ENCODE data around the gene H3-3A. TPM values are rescaled to one million over a fixed set of nuclear protein-coding genes. Genes with fewer than 3 reads are reported as not detected.

The H3-3A gene
- total RNA-seq, 1 donor from 2014 or later: 558 TPM

- intact Hi-C loops (cut with micrococcal nuclease): no loop called here
These were observed 10.5 kb upstream of the H3-3A start for GRCh38 chr1:226052061-226052460.

GRCh38 chr1:226054519-226055327, 7.8 kb upstream of the H3-3A start:
- intact Hi-C loops (cut with micrococcal nuclease): no loop called here

- intact Hi-C loops (cut with micrococcal nuclease): loop anchor here (5.0 to 10.0 kb wide), 3 partner anchors 273 to 645 kb away; partner anchors contain the start of gene LBR
These were observed 2.8 kb upstream of the H3-3A start for GRCh38 chr1:226059709-226060108.

GRCh38 chr1:226060427-226060826, 2.1 kb upstream of the H3-3A start:
- intact Hi-C loops (cut with micrococcal nuclease): loop anchor here (5.0 to 10.0 kb wide), 3 partner anchors 272 to 644 kb away; partner anchors contain the start of gene LBR

GRCh38 chr1:226061068-226061840, 1.3 kb upstream of the H3-3A start:
- intact Hi-C loops (cut with micrococcal nuclease): loop anchor here (5.0 to 10.0 kb wide), 3 partner anchors 271 to 644 kb away; partner anchors contain the start of gene LBR

- intact Hi-C loops (cut with micrococcal nuclease): loop anchor here (1.0 to 10.0 kb wide), 11 partner anchors 21 to 643 kb away; partner anchors contain the start of genes ACBD3, LBR, PYCR2 and SDE2
These were observed 517 bp upstream of the H3-3A start for GRCh38 chr1:226061841-226062557.

GRCh38 chr1:226063224-226063976, 884 bp downstream of the H3-3A start:
- intact Hi-C loops (cut with micrococcal nuclease): loop anchor here (2.0 to 10.0 kb wide), 5 partner anchors 269 to 641 kb away; partner anchors contain the start of gene LBR

GRCh38 chr1:226063977-226064815, 1.7 kb downstream of the H3-3A start:
- intact Hi-C loops (cut with micrococcal nuclease): loop anchor here (1.0 to 10.0 kb wide), 8 partner anchors 46 to 641 kb away; partner anchors contain the start of gene LBR

- intact Hi-C loops (cut with micrococcal nuclease): loop anchor here (1.0 to 10.0 kb wide), 6 partner anchors 45 to 640 kb away; partner anchors contain the start of gene LBR
These were observed 2.3 kb downstream of the H3-3A start for GRCh38 chr1:226064816-226065248.

GRCh38 chr1:226066415-226067078, 4.0 kb downstream of the H3-3A start:
- intact Hi-C loops (cut with micrococcal nuclease): loop anchor here (10.0 kb wide), 1 partner anchor 638 kb away; no protein-coding TSS in a partner anchor

GRCh38 chr1:226069811-226070489, 7.4 kb downstream of the H3-3A start:
- intact Hi-C loops (cut with micrococcal nuclease): loop anchor here (10.0 kb wide), 1 partner anchor 635 kb away; no protein-coding TSS in a partner anchor

- intact Hi-C loops (cut with micrococcal nuclease): no loop called here
These were observed 9.8 kb downstream of the H3-3A start for GRCh38 chr1:226072347-226072746.

GRCh38 chr1:226073184-226073950, 10.9 kb downstream of the H3-3A start:
- intact Hi-C loops (cut with micrococcal nuclease): no loop called here

GRCh38 chr1:226074046-226074445, 11.5 kb downstream of the H3-3A start:
- intact Hi-C loops (cut with micrococcal nuclease): no loop called here

- intact Hi-C loops (cut with micrococcal nuclease): no loop called here
These were observed 13.9 kb downstream of the H3-3A start for GRCh38 chr1:226076378-226076777.

- intact Hi-C loops (cut with micrococcal nuclease): no loop called here
These were observed 15.9 kb downstream of the H3-3A start for GRCh38 chr1:226078374-226078773.

GRCh38 chr1:226082587-226082917, 20.0 kb downstream of the H3-3A start:
- intact Hi-C loops (cut with micrococcal nuclease): loop anchor here (5.0 kb wide), 1 partner anchor 40 kb away; no protein-coding TSS in a partner anchor
